ENCODE data around the gene ATG13.

ATG13 gene

DNA sequence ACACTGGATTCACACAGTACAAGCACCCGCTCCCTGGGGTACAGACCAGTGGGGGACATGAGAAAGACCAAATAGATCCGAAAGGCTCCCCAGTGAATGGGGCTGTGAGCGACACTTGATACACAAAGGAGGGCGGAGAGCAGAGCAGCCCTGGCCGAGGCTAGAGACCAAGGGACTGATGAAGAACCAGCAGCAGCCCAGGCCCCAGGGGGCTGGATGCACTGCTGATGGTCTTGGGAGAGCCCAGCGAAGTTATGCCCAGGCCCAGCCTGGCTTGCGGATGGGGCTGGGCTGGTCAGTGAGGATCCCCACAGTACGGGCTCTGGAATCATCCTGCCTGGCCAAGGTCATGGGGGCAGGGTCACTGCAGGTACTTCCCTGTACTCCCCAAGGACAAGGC, 59.8 kb downstream of the ATG13 start:
- DNase-seq: no peak

DNA sequence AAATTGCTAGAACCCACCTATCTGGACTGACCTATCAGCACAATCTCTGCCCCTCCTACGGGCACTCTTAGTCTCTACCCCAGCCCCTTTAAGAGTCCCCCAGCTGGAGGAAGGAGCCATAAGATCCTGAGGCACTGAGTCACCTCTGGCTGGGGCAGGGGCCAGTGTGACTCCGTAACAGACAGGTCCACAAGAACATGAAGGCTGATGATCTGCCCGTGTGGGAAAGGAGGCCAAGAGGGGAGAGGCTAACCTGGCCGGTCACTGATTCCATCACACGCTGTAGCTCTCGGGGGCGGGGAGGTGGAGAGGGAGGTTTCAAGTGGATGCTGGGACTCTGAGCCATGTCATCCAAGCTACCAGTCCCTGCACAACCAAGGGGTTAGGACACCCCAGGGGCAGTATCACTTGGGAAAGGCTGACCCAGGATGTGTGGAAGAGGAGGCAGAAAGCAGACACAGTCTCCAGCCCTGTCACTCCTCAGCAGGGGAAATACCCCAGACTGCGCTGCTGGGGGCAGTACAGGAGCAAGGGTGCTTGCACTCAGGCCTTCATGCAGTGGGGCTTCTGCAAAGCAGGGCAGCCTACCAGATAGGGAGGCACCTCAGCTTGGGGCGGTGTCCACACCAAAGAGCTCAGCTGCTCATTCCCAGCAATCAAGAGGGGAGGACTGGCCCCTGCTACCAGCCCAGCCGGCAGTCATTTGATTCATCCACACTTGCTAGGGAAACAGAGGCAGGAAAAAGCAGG, 60.8 kb downstream of the ATG13 start:
- DNase-seq: no peak

DNA sequence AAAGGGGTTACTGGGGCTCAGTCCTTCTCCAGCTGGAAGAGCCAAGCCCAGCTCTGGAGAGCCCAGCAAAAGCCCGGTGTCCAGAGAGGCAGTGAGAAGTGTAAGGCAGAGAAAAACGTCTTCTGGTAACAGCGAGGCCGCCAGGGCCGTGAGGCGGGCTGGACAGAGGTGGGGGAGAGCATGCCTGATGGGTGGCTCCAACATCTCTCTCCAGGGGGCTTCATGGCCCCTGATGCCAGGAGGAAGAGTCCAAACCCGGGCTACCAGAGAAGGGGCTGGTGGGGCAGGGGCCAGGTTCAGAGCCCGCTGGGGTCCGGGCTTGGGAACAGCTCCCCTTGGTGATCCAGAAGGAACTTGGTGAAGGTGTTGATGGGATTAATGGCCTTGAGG, 61.4 kb downstream of the ATG13 start:
- DNase-seq: no peak

DNA sequence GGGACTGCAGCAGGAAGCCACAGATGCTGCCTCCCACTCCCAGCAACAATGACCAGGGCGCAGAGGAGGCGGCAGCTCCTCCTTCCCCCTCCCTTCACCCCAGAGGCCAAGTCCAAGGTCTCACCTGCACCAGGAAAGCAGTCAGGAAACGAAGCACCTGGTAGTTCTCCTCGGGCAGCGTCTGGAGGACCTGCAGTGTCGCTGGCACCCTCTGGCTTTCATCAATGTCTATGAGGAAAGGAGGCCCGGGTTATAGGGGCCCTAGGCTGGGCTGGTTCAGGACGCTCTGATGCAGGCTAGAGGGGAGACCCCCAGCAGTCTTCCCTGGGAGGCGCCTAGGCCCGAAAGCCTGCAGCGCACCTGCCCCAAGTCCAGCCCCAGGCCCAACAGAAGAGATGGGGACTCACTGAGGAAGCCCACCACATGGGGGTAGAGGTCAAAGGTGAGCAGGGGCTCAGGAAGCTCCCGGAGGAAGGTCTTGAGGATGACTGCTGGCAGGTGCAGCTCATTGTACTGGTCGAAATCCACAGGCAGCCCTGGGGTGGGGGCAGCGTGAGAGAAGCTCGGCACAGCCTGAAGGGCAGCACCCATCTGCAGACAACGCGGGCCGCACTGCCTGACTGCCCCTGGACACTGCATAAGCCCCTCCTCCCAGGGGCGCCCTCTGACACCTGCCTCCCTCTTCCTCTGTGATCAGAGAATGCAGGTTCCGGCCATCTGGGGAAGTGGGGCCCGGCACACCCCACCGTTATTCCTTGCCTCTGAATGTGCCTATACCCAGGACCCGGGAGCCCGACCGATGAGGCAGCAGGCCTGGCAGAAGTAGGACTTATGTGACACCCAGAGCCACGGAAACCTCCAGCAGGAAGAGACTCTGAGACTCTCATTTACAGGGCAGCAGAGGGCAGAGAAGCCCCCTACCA, 62.1 kb downstream of the ATG13 start:
- DNase-seq: no peak

DNA sequence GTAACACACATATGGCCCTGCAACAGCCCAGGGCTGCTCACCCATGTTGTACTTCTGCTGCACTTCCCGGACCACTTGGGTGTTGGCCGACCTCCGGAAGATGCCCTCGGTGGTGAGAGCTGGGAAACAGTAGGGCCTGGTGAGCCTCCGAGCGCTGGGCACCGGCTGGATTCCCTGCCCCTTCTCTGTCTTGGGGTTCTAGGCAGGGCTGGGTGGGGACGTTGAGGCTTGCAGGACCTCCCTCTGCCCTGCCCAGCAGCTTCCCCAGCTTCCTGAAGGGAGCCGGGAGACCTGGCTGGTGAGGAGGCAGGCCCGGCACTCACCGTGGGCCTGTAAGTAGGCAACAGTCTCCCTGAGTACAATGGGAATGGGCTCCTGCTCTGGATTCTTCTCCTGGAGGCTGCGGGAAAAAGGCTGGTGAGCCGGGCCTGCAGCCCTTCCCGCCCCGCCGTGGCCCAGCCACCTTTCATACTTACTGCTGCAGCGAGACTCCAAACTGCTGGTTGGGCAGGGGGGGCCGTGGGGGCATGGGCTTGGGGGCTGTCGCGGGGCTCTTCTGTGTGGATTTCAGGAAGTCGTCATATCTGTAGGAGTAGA, 62.9 kb downstream of the ATG13 start:
- DNase-seq: no peak

DNA sequence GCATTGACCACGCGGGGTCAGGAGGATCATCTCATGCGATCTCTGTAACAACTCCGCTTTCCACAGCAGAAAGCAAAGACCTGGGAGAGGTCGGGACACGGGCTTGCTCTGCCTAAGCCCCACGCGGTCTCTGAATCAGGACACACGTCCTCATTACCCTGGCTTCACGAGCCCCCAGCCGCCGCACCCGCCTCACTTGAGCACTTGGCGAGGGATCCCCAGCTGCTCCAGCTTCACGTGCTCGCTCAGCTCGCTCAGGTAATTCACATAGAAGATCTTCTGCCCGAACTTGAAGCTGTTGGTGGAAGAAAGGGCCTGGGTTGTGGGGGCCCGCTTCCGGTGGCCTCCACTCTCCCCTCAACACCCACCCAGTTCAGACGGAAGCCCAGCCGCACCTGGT, 63.5 kb downstream of the ATG13 start:
- DNase-seq: no peak

DNA sequence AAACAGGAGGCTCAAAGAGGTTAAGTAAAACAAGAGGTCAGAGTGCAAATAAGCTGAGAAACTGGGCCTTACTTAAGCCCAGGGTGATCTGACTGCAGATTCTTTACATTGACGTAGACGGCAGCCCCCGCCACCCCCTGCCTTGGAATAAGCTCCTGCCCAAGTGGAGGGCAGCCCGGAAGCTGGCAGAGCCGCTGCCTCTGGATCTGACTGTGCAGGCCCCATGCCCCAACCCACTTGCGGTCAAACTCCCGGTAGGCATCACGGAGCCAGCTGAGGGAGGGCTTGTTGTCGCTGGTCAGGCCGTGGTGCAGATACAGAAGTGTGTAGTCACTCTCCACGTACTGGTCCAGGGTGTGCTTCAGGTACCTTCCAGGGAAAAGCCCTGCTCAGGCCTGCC, 64.5 kb downstream of the ATG13 start:
- DNase-seq: no peak

DNA sequence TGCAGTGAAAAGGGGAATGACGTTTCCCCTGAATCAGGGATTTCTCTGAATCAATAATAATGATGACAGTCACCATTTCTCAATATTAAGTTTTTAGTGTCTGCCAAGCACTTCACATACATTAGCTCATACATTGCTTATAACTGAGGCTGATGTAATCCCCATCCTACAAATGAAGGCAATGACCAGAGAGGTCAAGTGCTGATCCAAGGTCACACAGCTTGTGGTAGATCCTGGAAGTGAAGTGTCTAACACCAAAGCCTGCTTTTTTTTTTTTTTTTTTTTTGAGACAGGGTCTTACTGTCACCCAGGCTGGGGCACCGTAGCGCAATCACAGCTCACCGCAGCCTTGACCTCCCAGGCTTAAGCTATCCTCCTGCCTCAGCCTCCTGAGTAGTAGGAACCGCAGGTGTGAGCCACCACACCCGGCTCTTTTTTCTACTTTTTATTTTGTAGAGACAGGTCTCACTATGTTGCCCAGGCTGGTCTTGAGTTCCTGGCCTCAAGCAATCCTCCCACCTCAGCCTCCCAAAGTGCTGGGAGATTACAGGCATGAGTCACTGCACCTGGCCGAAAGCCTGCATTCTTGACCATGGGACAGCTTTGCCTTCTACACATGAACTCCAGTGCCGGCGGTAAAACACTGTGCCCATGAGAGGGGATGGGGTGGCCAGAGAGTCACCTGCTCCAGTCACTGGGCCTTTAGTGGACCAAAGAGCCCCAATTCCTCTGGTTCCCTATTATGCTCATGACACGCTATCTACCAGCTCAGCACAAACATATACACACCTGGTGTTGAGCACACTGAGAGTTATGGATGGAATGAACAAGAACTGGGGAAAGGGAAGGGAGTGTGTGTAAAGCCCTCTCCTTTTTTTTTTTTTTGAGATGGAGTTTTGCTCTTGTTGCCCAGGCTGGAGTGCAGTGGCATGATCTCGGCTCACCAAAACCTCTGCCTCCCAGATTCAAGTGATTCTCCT, 65.7 kb downstream of the ATG13 start:
- DNase-seq: no peak

DNA sequence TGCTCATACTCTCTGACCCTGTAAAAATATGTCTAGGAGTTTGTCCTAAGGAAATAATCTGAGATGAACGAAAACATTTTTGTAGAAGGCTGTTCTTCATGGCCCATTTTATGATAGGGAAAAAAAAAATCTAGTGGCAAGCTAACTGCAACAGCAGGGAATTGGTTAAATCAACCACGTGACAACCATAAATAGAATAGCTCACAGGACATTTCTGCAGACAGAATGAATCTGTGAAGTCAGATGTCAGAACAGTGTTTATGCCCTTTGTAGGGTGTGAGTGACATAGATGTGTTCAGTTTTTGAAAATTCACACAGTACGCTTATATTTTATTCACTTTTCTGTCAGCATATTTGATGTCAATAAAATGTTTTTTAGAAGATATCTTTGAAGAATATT, 67.0 kb downstream of the ATG13 start:
- no peak for DNase-seq

DNA sequence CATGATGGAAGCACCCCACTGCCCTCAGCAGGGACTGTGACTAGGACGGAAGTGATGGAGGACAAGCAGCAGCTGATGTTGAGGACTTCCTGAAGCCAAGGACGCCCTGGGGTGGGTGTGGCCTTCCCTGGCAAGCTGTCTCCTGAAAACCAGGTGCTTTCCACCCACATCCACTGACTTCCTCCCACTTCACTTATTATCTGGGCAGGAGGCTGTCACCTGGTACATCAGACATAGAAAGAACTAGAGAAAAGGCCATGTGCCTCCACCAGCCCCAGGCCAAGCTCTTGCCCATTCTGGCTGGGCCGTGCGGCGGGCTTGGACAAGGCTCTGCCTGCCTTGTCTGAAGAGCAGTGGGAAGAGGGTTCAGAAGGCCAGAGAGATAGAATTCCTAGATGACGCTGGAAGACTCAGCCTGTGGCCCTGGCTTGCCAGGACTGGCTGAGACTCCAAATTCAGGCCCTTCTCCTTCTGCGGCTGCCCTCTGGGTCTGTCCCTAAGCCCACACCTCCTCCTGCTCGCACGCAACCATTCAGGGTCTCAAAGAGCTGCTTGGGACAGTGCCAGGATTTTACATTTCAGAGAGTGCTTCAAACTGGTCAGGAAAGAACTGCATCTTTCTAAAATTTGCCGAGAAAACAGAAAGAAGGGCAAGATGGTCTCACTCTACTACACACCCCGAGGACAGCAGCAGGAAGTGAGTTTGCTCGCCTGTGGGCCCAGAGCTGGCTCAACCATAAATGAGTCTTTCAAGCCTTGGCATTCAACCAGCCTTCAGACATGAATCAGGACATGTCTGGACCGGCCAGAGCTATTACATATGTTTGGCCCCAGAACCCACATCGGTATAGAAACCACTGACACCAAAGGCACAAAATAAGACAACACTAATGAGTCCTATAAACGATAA, 69.8 kb downstream of the ATG13 start:
- no peak for DNase-seq

DNA sequence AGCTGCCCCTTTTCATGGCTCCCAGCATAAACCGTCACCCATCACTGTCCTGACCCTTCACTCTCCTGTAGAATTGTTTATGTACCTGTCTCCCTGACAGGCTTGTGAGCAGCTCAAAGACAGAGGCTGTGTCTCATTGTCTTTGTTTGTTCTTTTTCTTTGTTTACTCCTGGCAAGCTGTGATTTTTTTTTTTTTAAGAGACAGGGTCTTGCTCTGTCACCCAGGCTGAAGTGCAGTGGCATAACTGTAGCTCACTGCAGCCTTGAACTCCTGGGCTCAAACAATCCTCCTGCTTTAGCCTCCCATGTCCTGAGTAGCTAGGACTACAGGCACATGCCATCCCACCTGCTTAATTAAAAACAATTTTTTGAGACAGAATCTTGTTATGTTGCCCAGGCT, 73.3 kb downstream of the ATG13 start:
- no peak for DNase-seq

DNA sequence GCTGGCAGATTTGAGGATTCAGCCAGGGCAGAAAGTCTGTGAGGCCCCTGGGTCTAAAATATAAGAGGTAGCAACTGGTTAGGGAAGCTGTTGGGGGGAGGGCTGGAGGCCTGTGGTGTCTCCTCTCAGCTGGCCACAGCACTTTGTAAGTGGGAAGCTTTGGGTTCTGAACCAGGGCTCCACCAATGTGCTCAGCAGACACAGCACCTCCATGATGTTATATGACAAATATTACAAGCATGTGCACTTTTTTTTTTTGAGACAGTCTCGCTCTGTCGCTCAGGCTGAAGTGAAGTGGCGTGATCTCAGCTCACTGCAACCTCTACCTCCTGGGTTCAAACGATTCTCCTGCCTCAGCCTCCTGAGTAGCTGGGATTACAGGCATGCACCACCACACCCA, 75.1 kb downstream of the ATG13 start:
- DNase-seq: no peak

DNA sequence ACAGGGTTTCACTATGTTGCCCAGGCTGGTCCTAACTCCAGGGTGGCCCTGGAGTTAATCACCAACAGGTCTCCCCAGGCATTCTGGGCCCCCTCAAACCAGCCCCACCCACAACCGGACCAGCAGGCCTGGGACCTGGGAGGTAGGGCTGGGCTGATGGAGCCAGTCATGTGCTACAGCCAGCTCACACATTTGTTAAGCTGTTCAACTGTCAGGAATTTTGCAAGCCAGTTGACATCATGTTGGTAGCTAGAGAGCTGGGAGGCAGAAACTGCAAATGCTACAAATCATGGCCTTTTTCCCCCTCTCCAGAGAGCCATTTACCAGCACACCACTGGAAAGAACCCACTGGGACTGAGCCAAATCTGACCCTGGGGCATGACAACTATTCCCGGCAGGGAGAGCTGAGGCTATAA, 76.3 kb downstream of the ATG13 start:
- DNase-seq: no peak

DNA sequence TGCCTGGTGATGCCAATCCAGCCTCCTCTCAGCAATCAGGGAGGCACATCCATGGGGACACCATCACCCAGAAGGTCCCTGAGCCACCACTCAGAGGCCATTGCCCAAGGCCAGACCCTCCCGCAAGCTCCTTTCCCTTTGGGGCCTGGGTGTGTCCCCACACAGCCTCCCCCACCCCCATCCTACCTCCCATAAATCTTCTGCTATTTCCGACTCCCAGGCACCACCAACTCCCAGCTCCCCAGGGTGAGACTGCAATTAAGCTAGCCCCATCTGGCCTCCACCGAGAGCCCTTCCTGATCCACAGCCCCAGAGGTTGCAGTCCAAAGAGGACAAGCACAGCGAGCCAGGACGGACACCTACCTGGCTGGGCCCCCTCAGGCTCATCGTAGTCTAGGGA, 76.7 kb downstream of the ATG13 start:
- DNase-seq: no peak

DNA sequence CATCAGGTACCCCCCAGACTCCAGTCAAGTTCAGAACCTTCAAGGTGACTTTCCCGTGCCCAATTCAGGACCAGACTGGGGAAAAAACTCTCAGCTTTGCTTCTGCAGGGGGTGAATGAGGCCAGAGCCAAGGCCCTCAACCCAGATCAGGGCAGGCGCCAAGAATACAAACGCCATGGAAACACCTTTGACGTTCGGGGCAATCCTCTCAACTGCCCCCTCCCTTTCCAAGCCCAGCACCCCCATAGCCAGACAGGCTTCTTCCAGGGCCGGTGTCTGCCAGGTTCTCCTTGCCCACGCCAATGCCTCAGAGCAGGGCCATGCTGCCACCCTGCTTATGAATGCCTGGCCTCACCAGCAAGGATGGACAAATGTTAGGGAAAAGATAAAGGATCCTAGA, 77.3 kb downstream of the ATG13 start:
- DNase-seq: no peak

DNA sequence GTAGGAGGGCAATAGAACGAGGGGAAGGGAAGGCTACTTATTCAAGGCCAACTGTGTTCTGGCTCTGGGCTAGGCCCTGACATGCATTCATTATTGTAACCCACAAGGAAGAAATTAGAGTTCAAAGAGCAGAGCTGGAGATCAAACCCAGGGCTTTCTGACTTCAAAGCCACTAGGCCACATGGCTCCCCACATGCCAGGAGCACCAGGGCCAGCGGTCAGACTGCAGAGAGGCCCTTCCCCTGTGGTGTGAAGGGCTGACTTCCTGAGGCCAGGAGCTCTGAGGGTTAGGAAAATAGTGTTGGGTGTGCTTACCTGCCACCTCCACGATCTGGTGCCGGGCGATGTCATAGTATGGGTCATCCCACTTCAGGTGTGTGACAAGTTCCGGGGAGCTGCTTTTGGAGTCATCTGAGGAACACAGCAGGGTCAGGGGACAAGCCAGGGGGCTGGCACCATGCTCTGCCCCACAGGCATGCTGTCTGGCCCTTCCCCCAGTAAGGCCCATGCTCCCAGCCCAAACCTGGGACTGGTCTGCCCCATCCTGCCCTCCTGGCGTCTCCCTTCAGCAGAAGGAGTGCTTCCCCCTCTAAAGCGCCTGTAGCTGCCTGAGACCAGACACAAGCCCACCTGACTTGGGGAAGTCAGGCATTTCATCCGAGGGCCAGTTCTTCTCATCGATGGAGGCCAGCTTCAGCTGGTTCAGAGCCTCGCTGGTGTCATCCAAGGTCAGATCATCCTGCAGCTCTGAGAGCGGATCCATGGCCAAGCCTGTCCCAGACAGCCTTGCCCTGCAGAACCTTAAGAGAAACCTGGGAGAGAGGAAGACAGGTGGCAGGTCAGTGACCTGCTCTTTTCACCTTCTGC, 78.2 kb downstream of the ATG13 start:
- DNase-seq: no peak

DNA sequence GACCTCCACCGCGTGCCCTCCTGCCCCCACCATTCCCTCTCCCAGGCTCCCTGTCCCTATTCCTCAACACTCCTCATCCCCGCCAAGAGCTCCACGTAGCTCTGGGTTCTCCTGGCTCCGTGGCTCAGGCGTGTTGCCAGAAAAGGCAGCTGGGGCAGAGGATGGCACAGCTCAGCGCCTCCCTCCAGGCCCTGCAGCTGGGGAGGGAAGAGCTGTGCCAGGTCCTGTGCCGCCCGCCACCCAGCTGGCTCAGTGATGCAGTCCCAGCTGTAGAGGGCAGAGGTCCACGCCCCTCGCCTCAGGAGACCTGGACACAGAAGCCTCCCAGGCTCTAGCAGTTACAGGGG, 78.8 kb downstream of the ATG13 start:
- no peak for DNase-seq

DNA sequence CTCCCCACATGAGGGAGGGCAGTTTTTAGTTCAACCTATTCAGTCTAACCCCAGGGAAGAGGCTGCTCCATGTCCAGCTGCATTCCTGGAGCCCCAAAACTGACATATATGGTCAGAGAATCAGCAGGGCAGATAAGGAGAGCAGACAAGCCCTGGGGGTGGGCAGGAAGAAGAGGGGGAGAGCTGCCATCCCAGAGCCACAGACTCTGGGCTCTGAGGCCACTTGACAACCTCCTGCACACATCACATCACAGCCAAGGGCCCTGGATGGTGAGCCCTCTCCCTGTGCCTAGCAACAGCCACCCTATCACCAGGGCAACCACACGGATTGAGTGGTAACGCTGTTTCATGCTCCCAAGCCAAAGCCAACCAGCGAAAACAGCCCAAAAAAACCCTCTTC, 80.0 kb downstream of the ATG13 start:
- DNase-seq: no peak

DNA sequence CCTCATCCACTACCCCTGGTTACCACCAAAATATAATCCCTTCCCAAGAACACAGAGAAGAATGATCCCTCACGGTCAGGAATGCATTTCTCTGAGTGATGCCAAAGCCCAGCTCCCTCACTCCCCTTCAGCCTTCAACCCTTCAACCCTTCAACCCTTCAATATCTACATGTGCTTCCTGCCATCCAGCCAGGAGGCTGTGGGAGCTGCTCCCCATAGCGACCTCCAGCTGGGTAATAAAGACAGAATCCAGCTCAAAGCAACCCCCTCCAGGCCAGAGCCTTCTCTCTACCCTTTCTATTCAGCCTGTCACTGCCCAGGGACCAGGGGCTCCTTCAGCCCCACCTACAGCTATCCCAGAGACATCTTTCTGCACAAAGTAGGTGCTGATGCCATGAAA, 80.4 kb downstream of the ATG13 start:
- no peak for DNase-seq

DNA sequence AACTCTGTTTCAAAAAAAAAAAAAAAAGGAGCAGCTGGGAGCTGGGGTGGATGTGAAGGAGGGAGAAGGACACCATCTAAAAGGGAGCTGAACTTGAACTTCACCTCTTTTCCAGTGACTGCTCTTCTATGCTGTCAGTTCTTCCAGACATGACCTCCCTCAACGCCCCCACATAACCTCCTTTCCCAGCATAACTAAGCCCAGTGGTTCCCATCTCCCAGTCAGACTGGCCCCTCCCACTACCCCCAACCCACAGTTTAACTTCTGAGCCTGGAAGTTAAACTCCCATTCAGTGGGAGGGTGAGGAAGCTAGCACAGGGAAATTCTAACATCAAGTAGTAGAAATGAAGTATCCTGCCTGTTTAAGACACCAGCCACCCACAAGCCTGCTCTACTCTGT, 81.2 kb downstream of the ATG13 start:
- DNase-seq: no peak

Data from stimulated activated CD4-positive, alpha-beta T cell treated with anti-CD3 and anti-CD28 coated beads, Interleukin-4, amount 100 ng/mL, for 24 hours (primary cell).